H9 (cell line): ENCODE results near the gene VPS4A. TPM values are rescaled to one million over a fixed set of nuclear protein-coding genes. Genes with fewer than 3 reads are reported as not detected.

ENCODE experiments used
- DNase-seq: peaks from one replicate; pipeline ENCODE4 v3.0.0-alpha.2; 2017
- H2AFZ ChIP-seq: one replicate; pipeline ENCODE4 v1.6.1; 2013; ENCODE audit warnings: mild to moderate bottlenecking, low read length, control low read depth, moderate library complexity
- H2AK5ac ChIP-seq: 2 replicates; pipeline ENCODE4 v1.6.1; 2013; ENCODE audit warnings: low read length, control low read depth, mixed read lengths; ENCODE audit not compliant: insufficient read length
- H2BK120ac ChIP-seq: one replicate; pipeline ENCODE4 v1.6.1; 2013; ENCODE audit warnings: low read depth, mild to moderate bottlenecking, low read length, control low read depth, inconsistent platforms; ENCODE audit not compliant: poor library complexity, severe bottlenecking
- H2BK12ac ChIP-seq: 2 replicates; pipeline ENCODE4 v1.6.1; 2013; ENCODE audit warnings: low read length, control low read depth, mixed read lengths, low read depth; ENCODE audit not compliant: insufficient read length
- H2BK15ac ChIP-seq: 2 replicates; pipeline ENCODE4 v1.6.1; 2013; ENCODE audit warnings: low read depth, low read length, control low read depth
- H2BK20ac ChIP-seq: one replicate; pipeline ENCODE4 v1.6.1; 2013; ENCODE audit warnings: low read depth, mild to moderate bottlenecking, low read length, control low read depth, inconsistent platforms; ENCODE audit not compliant: poor library complexity, severe bottlenecking
- H2BK5ac ChIP-seq: 2 replicates; pipeline ENCODE4 v1.6.1; 2013; ENCODE audit warnings: low read length, control low read depth, mixed read lengths; ENCODE audit not compliant: insufficient read length
- H3K14ac ChIP-seq: 2 replicates; pipeline ENCODE4 v1.6.1; 2013; ENCODE audit warnings: low read length, control low read depth; ENCODE audit not compliant: insufficient read depth
- H3K18ac ChIP-seq: 2 replicates; pipeline ENCODE4 v1.6.1; 2013; ENCODE audit warnings: low read depth, mild to moderate bottlenecking, mixed read lengths, low read length, control low read depth; ENCODE audit not compliant: insufficient read length
- H3K23ac ChIP-seq: 2 replicates; pipeline ENCODE4 v1.6.1; 2013; ENCODE audit warnings: low read length, control low read depth, mixed read lengths, low read depth; ENCODE audit not compliant: insufficient read length
- H3K23me2 ChIP-seq: 2 replicates; pipeline ENCODE4 v1.6.1; 2013; ENCODE audit warnings: low read depth, mild to moderate bottlenecking, mixed read lengths, low read length, control low read depth; ENCODE audit not compliant: insufficient read length, poor library complexity, severe bottlenecking
- H3K27ac ChIP-seq: 2 replicates; pipeline ENCODE4 v1.5.1; 2013; ENCODE audit warnings: low read length, control low read depth, mixed read lengths, low read depth; ENCODE audit not compliant: insufficient read length
- H3K27me3 ChIP-seq: 2 replicates; pipeline ENCODE4 v1.6.1; 2013; ENCODE audit warnings: low read length, control low read depth, inconsistent platforms; ENCODE audit not compliant: insufficient read depth
- H3K4ac ChIP-seq: 2 replicates; pipeline ENCODE4 v1.6.1; 2013; ENCODE audit warnings: low read depth, mild to moderate bottlenecking, control low read depth, inconsistent platforms, low read length, moderate library complexity
- H3K4me1 ChIP-seq: 2 replicates; pipeline ENCODE4 v1.6.1; 2013; ENCODE audit warnings: low read length, control low read depth, inconsistent platforms; ENCODE audit not compliant: insufficient read depth
- H3K4me2 ChIP-seq: 2 replicates; pipeline ENCODE4 v1.6.1; 2013; ENCODE audit warnings: low read length, control low read depth, mixed read lengths; ENCODE audit not compliant: insufficient read length, insufficient read depth
- H3K56ac ChIP-seq: 2 replicates; pipeline ENCODE4 v1.6.1; 2013; ENCODE audit warnings: low read depth, mild to moderate bottlenecking, mixed read lengths, low read length, control low read depth; ENCODE audit not compliant: insufficient read length
- H3K79me1 ChIP-seq: 2 replicates; pipeline ENCODE4 v1.6.1; 2013; ENCODE audit warnings: low read depth, mild to moderate bottlenecking, moderate library complexity, low read length, control low read depth, inconsistent platforms; ENCODE audit not compliant: insufficient read depth, poor library complexity, severe bottlenecking
- H3K79me2 ChIP-seq: 2 replicates; pipeline ENCODE4 v1.6.1; 2013; ENCODE audit warnings: low read length, control low read depth, inconsistent platforms; ENCODE audit not compliant: insufficient read depth
- H3K9ac ChIP-seq: 2 replicates; pipeline ENCODE4 v1.6.1; 2013; ENCODE audit warnings: low read length, control low read depth, mixed read lengths; ENCODE audit not compliant: insufficient read length; ENCODE audit errors: extremely low read depth
- H3K9me3 ChIP-seq: one replicate; pipeline ENCODE4 v1.6.1; 2013; ENCODE audit warnings: low read depth, low read length, inconsistent platforms; ENCODE audit not compliant: control insufficient read depth
- H3T11ph ChIP-seq: one replicate; pipeline ENCODE4 v1.6.1; 2013; ENCODE audit warnings: mild to moderate bottlenecking, low read length, control low read depth, inconsistent platforms
- H4K20me1 ChIP-seq: one replicate; pipeline ENCODE4 v1.6.1; 2013; ENCODE audit not compliant: control insufficient read depth, insufficient read length, insufficient read depth
- H4K5ac ChIP-seq: 2 replicates; pipeline ENCODE4 v1.6.1; 2013; ENCODE audit warnings: low read depth, mild to moderate bottlenecking, mixed read lengths, low read length, control low read depth; ENCODE audit not compliant: insufficient read length
- H4K8ac ChIP-seq: replicated peaks from 2 replicates; pipeline ENCODE4 v1.6.1; 2013; ENCODE audit warnings: low read length, control low read depth, mixed read lengths, low read depth; ENCODE audit not compliant: insufficient read length
- H4K91ac ChIP-seq: 2 replicates; pipeline ENCODE4 v1.6.1; 2013; ENCODE audit warnings: low read depth, mild to moderate bottlenecking, moderate library complexity, mixed read lengths, low read length, control low read depth; ENCODE audit not compliant: insufficient read length
- H3K27ac Mint-ChIP-seq, 3 experiments: 2 replicates in 2 of 3; 3 replicates in 1 of 3; pipeline ENCODE4 v1.8.0; 2020 to 2021; ENCODE audit warnings: mixed read lengths in 3 of 3, mild to moderate bottlenecking in 1 of 3, moderate library complexity in 1 of 3
- H3K27me3 Mint-ChIP-seq: 2 replicates; pipeline ENCODE4 v1.8.0; 2021; ENCODE audit warnings: low read depth, mild to moderate bottlenecking, moderate library complexity, mixed read lengths
- H3K36me3 Mint-ChIP-seq, 3 experiments: 2 replicates in 2 of 3; 3 replicates in 1 of 3; pipeline ENCODE4 v1.8.0; 2020 to 2021; ENCODE audit warnings: low read depth in 3 of 3, mixed read lengths in 3 of 3; ENCODE audit not compliant: insufficient read depth in 1 of 3
- H3K4me1 Mint-ChIP-seq, 2 experiments: 2 replicates each; pipeline ENCODE4 v1.8.0; 2020; ENCODE audit warnings: mixed read lengths in 2 of 2
- H3K4me3 Mint-ChIP-seq, 2 experiments: 2 replicates in 1 of 2; 3 replicates in 1 of 2; pipeline ENCODE4 v1.8.0; 2020 to 2021; ENCODE audit warnings: mild to moderate bottlenecking in 2 of 2, mixed read lengths in 2 of 2, moderate library complexity in 1 of 2
- H3K9me3 Mint-ChIP-seq, 2 experiments: 2 replicates in 1 of 2; 3 replicates in 1 of 2; pipeline ENCODE4 v1.8.0; 2020; ENCODE audit warnings: mild to moderate bottlenecking in 2 of 2, mixed read lengths in 2 of 2, moderate library complexity in 1 of 2
- CTCF ChIP-seq: fragments of 200-600 bp; sonication (generic); conservative IDR thresholded peaks from 3 replicates; pipeline ENCODE4 v1.8.0; 2021; ENCODE audit warnings: antibody characterized with exemption, mild to moderate bottlenecking
- WGBS: extraction: QIAGEN DNeasy Blood & Tissue Kit; methylation state at CpG from one replicate; pipeline ENCODE4 v1.1.7; 2013; ENCODE audit warnings: missing lambda C conversion rate, low lambda C conversion rate, mixed read lengths; ENCODE audit not compliant: insufficient read length; ENCODE audit errors: extremely low coverage; 5-methylcytosine and 5-hydroxymethylcytosine counted together
- total RNA-seq: library from RNA; stranded (reverse); gene quantifications from 2 replicates; pipeline ENCODE4 v1.2.1, GENCODE V29; 2021

The VPS4A gene
- total RNA-seq, 1 experiment from 2014 or later, result 27.1 TPM

DNA sequence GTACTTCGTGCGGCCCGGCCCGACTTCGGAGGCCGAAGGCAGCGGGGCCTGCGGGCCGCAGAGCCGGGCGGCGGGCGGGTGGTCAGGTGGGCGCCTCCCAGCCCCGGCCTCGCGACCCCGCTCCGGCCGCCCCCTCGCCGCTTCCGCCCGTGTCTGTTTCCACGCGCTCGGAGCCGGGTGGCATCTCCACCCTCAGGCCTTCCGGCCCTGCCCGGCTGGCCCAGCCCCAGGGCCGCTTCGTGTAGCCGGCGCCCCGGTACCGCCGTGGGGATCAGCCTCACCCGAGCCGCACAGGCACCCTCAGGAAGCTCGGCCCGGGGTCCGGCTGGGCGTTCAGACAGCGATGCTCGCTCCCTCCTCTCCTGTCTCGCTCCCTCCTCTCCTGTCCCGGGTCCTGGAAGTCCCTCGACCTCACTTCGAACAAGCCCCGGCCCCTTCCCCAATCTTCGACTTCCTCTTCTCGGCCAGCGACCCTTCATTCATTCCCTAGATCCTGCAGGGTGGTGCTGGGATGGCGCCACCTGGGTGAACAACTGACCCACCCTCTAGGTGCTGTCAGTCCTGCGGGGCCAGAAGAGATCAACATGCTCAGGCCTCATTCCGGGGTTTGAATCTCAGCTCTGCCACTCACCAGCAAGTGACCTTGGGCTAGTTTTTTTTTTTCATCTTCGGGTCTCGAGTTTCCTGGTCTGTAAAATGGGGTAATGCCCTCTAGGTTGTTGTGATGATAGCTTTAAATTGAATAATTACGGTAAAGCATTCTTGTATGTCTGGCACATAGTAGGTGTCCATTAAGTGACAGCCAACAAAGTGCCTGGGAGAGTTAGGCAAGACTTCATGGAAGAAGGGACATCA lies 610 bp downstream of the VPS4A start:
- DNase-seq, result peak; percentile 73
- Histone ChIP-seq H3K79me1 (peaks cover 7% of the 10 kb centered on the region), H2BK12ac (no peak overlapping the region), H2BK15ac (no peak overlapping the region), H4K91ac (no peak overlapping the region), H3K79me2 (peaks cover 3% of the 10 kb centered on the region; the same call in 1 of the 2 replicates), H4K5ac (no peak overlapping the region), H4K8ac (no peak overlapping the region), H2AFZ (no peak overlapping the region), H3T11ph (no peak overlapping the region), H3K4ac (no peak overlapping the region), H3K23ac (no peak overlapping the region), H3K9ac (peak overlapping the region; percentile 45), H3K4me1 (peaks cover 2% of the 10 kb centered on the region; the same call in 1 of the 2 replicates), H4K20me1 (no peaks in the 10 kb centered on the region), H2BK120ac (no peak overlapping the region), H2BK5ac (no peak overlapping the region), H2AK5ac (no peak overlapping the region), H3K27ac (no peak overlapping the region), H3K56ac (no peak overlapping the region), H3K18ac (no peak overlapping the region), H3K4me2 (peak overlapping the region; percentile 40), H3K9me3 (no peaks in the 10 kb centered on the region), H3K14ac (peak overlapping the region; percentile 50; the same call in 1 of the 2 replicates), H3K23me2 (peaks cover 6% of the 10 kb centered on the region), H2BK20ac (no peak overlapping the region), H3K27me3 (no peaks in the 10 kb centered on the region)
- Mint-ChIP-seq H3K27me3 (no peaks in the 10 kb centered on the region; the same call in 1 of the 2 replicates), H3K27ac (peak overlapping the region; percentile 78 to 96 (median 95)), H3K4me3 (peak overlapping the region; percentile 100), H3K9me3 (no peaks in the 10 kb centered on the region; a peak in 2 of 5 replicates), H3K36me3 (peaks cover 21 to 36% (median 26%) of the 10 kb centered on the region in 3 experiments; a peak in 6 of 7 replicates), H3K4me1 (peaks cover 7 to 10% of the 10 kb centered on the region in 2 experiments)
- TF ChIP-seq CTCF, result peak; percentile 32; the same call in 2 of the 3 replicates
- WGBS, result no CpG with 5 or more reads among the region's 59 CpGs
